ENCODE data around the gene SH3PXD2B.
A peak's percentile ranks its signal among the peaks of the same experiment; 100 is the strongest.
"Not testable (repeated sequence)": the region's sequence is repeated elsewhere in the genome, so short reads cannot be mapped to it uniquely, and the experiment has no call there.

The SH3PXD2B gene

GRCh38 chr5:172336676-172337285 is 117.5 kb downstream of the SH3PXD2B start:
- no peak for DNase-seq (ENCODE audit: low read depth)

- no peak for DNase-seq (ENCODE audit: low read depth)
These were observed 118.1 kb downstream of the SH3PXD2B start for GRCh38 chr5:172336264-172336663.

- no peak for DNase-seq (ENCODE audit: low read depth)
These were observed 118.6 kb downstream of the SH3PXD2B start for GRCh38 chr5:172335721-172336120.

- no peak for DNase-seq (ENCODE audit: low read depth)
These were observed 119.7 kb downstream of the SH3PXD2B start for GRCh38 chr5:172334641-172335040.

GRCh38 chr5:172334196-172334595 is 120.1 kb downstream of the SH3PXD2B start:
- DNase-seq (ENCODE audit: low read depth), result peak; percentile 5

GRCh38 chr5:172326901-172327300 is 127.4 kb downstream of the SH3PXD2B start:
- DNase-seq (ENCODE audit: low read depth), result not testable (repeated sequence)

GRCh38 chr5:172325452-172325851 is 128.9 kb downstream of the SH3PXD2B start:
- DNase-seq (ENCODE audit: low read depth), result no peak

DNA sequence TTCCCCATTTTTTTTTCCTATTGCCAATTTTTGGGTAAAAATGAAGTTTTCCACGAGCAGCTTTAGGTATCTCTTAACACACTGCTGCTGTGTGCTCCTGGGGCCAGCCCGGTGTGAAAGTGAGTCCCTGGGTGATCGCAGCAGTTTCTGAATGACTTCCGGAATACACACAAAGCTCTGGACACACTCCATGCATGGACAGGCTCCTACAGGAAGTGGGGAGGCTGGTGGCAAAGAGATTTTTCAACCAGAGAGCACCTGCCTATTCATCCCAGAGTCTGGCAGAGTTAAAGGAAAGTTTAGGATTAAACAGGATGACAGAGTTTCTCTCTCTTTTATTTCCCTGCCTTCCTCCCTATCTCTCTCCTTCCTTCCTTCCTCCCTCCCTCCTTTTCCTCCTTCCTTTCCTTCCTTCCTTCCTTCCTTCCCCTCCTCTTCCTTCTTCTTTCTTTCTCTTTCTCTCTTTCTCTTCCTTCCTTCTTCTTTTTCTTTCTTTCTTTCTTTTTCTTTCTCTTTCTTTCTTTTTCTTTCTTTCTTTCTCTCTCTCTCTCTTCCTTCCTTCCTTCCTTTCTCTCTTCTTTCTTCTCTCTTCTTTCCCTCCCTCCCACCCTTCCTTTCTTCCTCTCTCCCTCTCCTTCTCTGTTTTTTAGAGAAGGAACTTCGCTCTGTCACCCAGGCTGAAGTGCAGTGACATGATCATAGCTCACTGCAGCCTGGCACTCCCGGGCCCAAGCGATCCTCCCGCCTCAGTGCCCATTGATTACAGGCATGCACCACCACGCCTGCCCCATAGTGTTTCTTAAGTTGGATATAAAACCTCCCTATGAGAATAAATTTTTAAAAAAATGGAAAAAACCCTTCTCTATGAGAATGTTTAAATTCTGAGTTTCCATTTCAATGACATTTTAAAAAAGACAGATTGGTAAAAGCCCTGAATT is 132.0 kb downstream of the SH3PXD2B start:
- DNase-seq (ENCODE audit: low read depth), result no peak

- no peak for DNase-seq (ENCODE audit: low read depth)
These were observed 132.7 kb downstream of the SH3PXD2B start for GRCh38 chr5:172321593-172321992.

- DNase-seq (ENCODE audit: low read depth), result no peak
These were observed 134.4 kb downstream of the SH3PXD2B start for GRCh38 chr5:172319708-172320441.

DNA sequence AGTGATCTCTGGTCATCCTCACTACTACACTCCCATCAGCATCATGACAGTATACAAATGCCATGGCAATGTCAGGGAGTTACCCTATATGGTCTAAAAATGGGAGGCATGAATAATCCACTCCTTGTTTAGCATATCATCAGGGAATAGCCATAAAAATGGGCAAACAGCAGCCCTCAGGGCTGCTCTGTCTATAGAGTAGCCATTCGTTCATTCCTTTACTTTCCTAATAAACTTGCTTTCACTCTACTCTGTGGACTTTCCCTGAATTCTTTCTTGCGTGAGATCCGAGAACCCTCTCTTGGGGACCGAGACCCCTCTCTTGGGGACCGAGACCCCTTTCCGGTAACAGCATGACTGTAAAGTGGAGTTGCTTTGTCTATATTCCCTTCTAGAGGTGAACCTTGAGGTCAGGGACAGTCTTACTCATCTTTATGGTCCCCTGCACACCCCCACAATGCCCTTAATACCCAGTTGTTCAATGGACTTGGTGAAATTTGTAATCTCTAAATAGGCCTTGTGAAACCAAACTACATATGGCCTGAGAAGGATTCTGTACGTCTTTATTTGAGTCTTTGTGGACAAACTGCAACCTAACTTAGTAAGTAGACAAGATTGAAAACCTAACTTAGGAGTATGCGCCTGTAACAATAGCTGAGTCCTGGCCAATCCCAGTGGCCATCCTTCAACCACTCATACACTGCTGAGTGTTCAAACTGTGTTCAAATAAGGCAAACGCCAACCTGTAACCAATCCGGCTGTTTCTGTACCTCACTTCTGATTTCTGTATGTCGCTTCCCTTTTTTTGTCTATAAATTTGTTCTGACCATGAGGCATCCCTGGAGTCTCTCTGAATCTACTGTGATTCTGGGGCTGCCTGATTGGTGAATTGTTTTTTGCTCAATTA is 138.5 kb downstream of the SH3PXD2B start:
- DNase-seq (ENCODE audit: low read depth), result no peak

DNA sequence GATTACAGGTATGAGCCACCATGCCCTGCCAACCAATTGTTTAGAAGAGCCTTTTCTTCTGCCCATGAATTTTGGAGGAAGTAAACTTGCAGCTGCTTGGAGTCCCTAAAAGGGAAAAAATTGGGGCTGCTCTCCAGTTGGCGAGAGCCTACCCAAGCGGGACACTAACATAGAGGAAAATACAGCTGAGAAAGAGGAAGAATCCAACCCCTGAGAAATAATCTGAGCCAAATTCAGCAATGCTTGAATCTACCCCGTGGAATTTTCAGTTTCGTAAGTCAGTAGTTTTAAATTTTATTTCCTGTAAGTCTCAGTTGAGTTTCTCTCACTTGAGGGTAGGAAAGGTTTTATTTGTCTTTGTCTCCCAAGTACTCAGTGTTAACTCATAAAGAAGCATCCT is 140.4 kb downstream of the SH3PXD2B start:
- DNase-seq (ENCODE audit: low read depth), result no peak

GRCh38 chr5:172312286-172312685 is 142.0 kb downstream of the SH3PXD2B start:
- DNase-seq (ENCODE audit: low read depth), result no peak

DNA sequence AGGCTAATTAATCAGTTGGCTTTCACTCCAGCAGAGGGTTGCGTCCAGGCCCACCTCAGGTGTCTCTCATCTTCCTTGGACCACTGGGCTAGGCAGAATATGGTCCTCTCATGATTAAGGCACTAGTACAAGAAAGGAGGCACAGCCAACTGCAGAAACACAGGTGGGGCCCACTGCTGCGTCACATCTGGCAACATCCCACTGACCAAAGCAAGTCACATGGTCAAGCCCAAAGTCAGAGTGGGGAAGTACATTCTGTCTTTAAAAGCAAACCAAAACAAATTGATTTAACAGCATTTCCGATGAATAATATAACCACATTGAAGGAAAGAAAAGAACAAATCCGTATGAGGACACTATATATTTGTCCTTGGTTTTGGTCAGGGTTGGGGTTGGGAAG is 142.7 kb downstream of the SH3PXD2B start:
- no peak for DNase-seq (ENCODE audit: low read depth)

- DNase-seq (ENCODE audit: low read depth), result no peak
These were observed 143.3 kb downstream of the SH3PXD2B start for GRCh38 chr5:172311026-172311425.

- DNase-seq (ENCODE audit: low read depth), result no peak
These were observed 148.9 kb downstream of the SH3PXD2B start for GRCh38 chr5:172305380-172305779.

GRCh38 chr5:172303572-172304335 is 150.6 kb downstream of the SH3PXD2B start:
- no peak for DNase-seq (ENCODE audit: low read depth)

DNA sequence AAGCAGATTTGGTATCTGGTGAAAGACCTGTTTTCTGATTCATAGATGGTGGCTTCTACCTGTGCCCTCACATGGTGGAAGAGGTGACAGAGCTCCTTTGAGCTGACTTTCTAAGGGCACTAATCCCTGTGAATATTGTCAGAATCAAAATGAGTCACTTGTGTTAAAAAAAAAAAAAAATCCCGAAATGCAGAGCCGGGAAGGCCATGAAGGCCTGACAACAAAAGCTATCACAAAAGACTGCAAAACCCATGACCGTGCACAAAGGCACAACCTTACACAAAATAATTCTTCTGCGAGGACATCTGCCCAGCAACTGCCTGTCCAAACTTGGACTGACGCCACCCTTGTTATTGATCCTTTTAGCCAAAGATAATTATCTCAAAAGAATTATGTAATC is 151.2 kb downstream of the SH3PXD2B start:
- DNase-seq (ENCODE audit: low read depth), result no peak

DNA sequence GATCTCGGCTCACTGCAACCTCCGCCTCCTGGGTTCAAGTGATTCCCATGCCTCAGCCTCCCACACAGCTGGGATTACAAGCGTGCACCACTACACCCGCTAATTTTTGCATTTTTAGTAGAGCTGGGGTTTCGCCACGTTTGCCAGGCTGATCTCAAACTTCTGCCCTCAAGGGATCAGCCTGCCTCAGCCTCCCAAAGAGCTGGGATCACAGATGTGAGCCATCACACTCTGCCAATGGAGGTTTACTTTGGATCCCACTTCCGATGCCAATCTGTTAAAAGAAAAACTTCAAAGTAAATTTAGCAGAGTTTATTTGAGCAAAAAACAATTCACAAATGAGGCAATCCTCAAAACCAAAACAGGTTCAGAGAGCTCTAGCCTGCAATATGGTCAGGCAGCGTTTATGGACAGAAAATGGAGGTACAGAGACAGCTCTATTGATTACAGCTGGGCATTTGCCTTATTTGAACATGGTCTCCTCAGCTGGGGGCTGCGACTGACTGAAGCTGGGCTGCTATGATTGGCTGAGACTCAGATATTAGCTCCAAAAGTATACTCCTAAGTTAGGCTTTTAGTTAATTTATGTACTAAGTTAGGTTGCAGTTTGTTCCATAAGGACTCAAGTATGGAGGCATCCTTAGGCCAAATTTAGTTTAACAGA is 152.1 kb downstream of the SH3PXD2B start:
- no peak for DNase-seq (ENCODE audit: low read depth)

DNA sequence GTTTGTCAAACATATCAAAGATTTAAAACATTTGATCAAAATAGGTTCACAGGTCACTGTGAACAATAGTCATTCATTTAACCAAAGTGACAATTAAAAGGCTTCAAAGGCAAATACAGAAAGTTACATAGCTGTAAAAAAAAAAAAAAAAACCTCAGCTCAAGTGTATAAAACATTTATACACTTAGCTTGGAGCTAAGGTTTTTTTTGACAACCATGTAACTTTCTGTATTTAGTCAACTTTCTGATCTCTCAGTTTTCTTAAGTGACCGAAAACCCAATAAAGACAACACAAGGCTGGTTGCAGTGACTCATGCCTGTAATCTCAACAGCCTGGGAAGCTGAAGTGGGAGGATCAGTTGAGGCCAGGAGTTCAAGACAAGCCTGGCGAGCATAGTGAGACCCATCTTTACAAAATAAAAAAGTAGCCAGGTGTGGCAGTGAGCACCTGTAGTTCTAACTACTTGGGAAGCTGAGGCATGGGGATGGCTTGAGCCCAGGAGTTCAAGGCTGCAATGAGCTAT is 154.3 kb downstream of the SH3PXD2B start:
- no peak for DNase-seq (ENCODE audit: low read depth)
